ENCODE results near the gene RDH11. TPM values are rescaled to one million over a fixed set of nuclear protein-coding genes. Genes with fewer than 3 reads are reported as not detected.

Gene RDH11
- total and polyA plus RNA-seq, 5 experiments from 2014 or later: 43.5 to 87.6 (median 74.7) TPM

DNA sequence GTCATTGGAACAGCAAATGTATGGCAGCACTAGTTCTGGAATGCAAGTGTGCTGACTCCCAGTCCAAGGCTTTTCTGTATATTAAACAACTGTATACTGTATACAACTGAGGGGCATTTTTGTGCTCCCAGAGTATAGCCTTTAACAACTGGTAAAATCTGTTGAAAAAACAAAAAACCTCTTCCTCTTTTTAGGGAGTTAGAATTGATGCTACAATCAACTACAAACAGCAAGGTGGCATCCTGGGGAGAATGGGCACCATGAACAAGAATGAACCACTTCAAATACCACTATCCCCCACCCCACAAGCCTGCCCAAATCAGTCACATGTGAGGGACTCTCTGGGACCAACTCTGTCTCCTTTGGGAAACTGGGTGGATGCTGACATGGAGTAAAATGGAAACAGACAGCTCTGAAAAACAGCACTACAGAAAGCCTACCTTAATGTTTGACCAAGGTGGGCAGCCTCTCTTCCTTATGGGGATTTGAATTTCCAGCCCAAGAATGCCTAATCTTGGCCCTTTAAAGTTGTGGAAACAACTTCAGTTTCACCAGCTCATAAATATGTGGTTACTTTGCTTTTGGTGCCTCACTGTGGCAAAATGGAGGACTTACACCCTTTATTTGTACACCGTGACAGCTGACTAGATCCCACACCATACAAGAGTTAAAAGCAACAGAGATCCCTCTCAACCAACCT is 28.7 kb downstream of the RDH11 start:
- POLR2A ChIA-PET: interaction anchor here (1.5 kb wide), 1 partner anchor 48 kb away, joined by 5 read pairs; no protein-coding TSS in a partner anchor
- no peaks in the 10 kb centered on the region for H3K27me3 Mint-ChIP-seq
- DNase-seq (peak in 7 of 10 donors; percentile 10 to 57 (median 35)), ATAC-seq (peak; percentile 85)
- peaks cover 0 to 20% (median 0%) of the 10 kb centered on the region in 3 donors for H3K36me3 Mint-ChIP-seq
- H3K4me1 Mint-ChIP-seq: peaks cover 27 to 80% (median 63%) of the 10 kb centered on the region in 4 donors
- H3K27ac Mint-ChIP-seq: peak overlapping the region; percentile 0 to 92 (median 58)
- H3K9me3 Mint-ChIP-seq: no peaks in the 10 kb centered on the region
- peak overlapping the region in 2 of 10 donors; percentile 3 to 59 for H3K4me3 Mint-ChIP-seq

DNA sequence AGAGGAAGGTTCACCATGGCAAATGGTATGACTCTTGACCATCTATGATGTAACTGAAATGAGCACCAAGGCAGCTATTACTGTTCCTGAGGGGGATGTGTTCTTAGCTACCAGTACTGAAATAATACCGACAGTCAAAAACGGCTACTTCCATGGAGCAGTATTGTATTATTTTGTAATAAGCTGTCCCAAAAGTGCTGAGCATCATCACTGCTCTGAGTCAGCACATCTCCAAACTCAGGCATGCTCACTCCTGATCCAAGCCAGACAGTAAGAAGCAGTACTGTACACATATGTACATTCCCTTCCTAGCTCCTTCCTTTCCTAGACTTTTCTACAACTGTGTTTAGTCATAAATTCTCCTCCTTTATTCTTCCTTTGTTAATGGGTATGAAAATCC is 29.7 kb downstream of the RDH11 start:
- Mint-ChIP-seq H3K27me3 (no peaks in the 10 kb centered on the region), H3K36me3 (peaks cover 0 to 25% (median 0%) of the 10 kb centered on the region in 3 donors), H3K4me3 (no peak overlapping the region), H3K27ac (peak overlapping the region in 5 of 10 donors; percentile 0 to 75 (median 55)), H3K9me3 (no peaks in the 10 kb centered on the region), H3K4me1 (peaks cover 27 to 69% (median 59%) of the 10 kb centered on the region in 4 donors)
- no peak for ATAC-seq
- no peak for DNase-seq
- POLR2A ChIA-PET: interaction anchor here (1.5 kb wide), 1 partner anchor 47 kb away, joined by 5 read pairs; no protein-coding TSS in a partner anchor

DNA sequence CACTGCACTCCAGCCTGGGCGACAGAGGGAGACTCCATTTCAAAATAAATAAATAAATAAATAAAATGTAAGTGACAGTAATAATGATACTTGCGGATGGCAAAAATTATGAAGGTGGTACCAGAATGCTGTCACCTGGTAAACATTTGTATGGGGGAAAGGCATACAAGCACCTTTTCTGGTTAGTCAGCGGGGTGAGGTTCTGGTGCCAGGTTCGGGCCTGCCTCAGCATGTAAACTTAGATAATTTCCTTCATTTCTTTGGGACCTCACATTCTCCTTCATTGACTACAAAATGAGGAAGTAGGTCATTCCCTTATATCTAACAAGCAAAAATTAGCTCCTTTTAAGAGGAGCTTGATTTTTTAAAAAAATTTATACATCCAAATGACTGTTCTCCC is 31.9 kb downstream of the RDH11 start:
- Mint-ChIP-seq H3K27ac (no peak overlapping the region), H3K4me3 (no peak overlapping the region), H3K9me3 (no peaks in the 10 kb centered on the region), H3K4me1 (peaks cover 18 to 49% (median 39%) of the 10 kb centered on the region in 4 donors), H3K36me3 (peaks cover under 1 to 41% (median 1%) of the 10 kb centered on the region in 3 donors), H3K27me3 (no peaks in the 10 kb centered on the region)
- POLR2A ChIA-PET: no interaction called here
- DNase-seq: no peak
- ATAC-seq: no peak

DNA sequence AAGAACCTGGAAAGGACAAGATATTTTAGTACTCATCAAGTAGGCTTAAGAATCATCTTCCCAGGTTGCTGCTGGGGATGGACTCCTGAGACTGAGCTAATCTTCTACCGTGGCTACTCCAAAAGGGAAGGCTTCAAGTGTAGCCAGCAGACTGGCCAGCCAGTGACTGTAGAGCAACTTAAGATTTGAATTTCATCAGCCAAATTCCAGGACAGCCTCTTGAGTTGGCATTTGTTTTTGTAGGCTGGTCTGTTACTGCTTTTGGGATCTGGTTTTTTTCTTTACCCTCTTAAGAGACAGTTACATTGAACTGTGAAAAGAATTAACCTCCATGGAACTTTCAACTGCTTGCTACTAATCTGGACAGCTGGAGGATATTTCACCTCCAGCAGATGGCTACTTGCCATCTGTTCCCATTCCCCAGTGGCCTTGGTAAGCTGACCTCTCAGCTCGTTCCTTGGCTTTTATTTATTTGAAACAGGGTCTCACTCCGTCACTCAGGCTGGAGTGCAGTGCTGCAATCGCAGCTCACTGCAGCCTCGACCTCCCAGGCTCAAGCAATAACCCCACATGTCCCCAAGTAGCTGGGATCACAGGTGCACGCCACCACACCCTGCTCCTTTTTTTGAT is 41.8 kb downstream of the RDH11 start:
- Mint-ChIP-seq H3K9me3 (no peaks in the 10 kb centered on the region), H3K36me3 (peaks cover 3 to 93% (median 37%) of the 10 kb centered on the region in 3 donors), H3K4me3 (no peak overlapping the region), H3K27me3 (no peaks in the 10 kb centered on the region), H3K27ac (no peak overlapping the region), H3K4me1 (no peaks in the 10 kb centered on the region)
- POLR2A ChIA-PET: no interaction called here
- DNase-seq: no peak
- ATAC-seq: no peak

DNA sequence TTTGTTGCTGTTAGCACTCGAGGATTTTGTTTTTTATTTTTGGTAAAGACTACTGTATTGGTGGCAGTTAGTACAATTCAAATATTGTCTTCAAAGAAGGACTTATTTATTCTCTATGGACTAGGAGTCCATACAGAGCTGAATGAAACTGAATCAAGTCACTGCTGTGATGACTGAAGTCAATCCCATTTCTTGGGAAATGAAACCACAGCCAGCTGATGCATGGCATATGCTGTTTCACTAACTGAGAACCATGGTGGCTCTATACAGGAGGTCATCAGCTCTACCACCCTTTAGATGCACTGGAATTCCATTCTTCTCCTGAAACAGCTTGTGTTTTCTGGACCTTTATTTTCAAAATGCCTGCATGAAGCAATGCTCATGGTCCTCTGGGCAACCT is 43.4 kb downstream of the RDH11 start:
- Mint-ChIP-seq H3K27ac (peak overlapping the region in 1 of 10 donors; percentile 11), H3K27me3 (no peaks in the 10 kb centered on the region), H3K4me3 (no peak overlapping the region), H3K36me3 (peaks cover 0 to 87% (median 35%) of the 10 kb centered on the region in 3 donors), H3K4me1 (no peaks in the 10 kb centered on the region), H3K9me3 (no peaks in the 10 kb centered on the region)
- DNase-seq (no peak), ATAC-seq (no peak)
- POLR2A ChIA-PET: no interaction called here

GRCh38 chr14:67650694-67651093 is 44.9 kb downstream of the RDH11 start:
- H3K27ac Mint-ChIP-seq: peak overlapping the region in 3 of 10 donors; percentile 19 to 58 (median 41)
- no peak overlapping the region for H3K4me3 Mint-ChIP-seq
- POLR2A ChIA-PET: no interaction called here
- ATAC-seq (no peak), DNase-seq (no peak)
- no peaks in the 10 kb centered on the region for H3K4me1 Mint-ChIP-seq
- H3K27me3 Mint-ChIP-seq: no peaks in the 10 kb centered on the region
- peaks cover 0 to 88% (median 29%) of the 10 kb centered on the region in 3 donors for H3K36me3 Mint-ChIP-seq
- H3K9me3 Mint-ChIP-seq: no peaks in the 10 kb centered on the region

- peaks cover 0 to 88% (median 25%) of the 10 kb centered on the region in 3 donors for H3K36me3 Mint-ChIP-seq
- H3K9me3 Mint-ChIP-seq: no peaks in the 10 kb centered on the region
- H3K4me3 Mint-ChIP-seq: no peak overlapping the region
- peak overlapping the region in 3 of 10 donors; percentile 21 to 47 (median 27) for H3K27ac Mint-ChIP-seq
- H3K27me3 Mint-ChIP-seq: no peaks in the 10 kb centered on the region
- ATAC-seq (no peak), DNase-seq (no peak)
- H3K4me1 Mint-ChIP-seq: no peaks in the 10 kb centered on the region
- POLR2A ChIA-PET: no interaction called here
Measured at GRCh38 chr14:67650151-67650550, 45.4 kb downstream of the RDH11 start.

- H3K9me3 Mint-ChIP-seq: no peaks in the 10 kb centered on the region
- POLR2A ChIA-PET: no interaction called here
- no peak overlapping the region for H3K4me3 Mint-ChIP-seq
- H3K27me3 Mint-ChIP-seq: no peaks in the 10 kb centered on the region
- peaks cover 0 to 51% (median 10%) of the 10 kb centered on the region in 3 donors for H3K36me3 Mint-ChIP-seq
- peak overlapping the region in 1 of 10 donors; percentile 32 for H3K27ac Mint-ChIP-seq
- ATAC-seq (no peak), DNase-seq (no peak)
- peaks cover 0 to 3% (median 0%) of the 10 kb centered on the region in 4 donors for H3K4me1 Mint-ChIP-seq
Measured at GRCh38 chr14:67646131-67646530, 49.4 kb downstream of the RDH11 start.

DNA sequence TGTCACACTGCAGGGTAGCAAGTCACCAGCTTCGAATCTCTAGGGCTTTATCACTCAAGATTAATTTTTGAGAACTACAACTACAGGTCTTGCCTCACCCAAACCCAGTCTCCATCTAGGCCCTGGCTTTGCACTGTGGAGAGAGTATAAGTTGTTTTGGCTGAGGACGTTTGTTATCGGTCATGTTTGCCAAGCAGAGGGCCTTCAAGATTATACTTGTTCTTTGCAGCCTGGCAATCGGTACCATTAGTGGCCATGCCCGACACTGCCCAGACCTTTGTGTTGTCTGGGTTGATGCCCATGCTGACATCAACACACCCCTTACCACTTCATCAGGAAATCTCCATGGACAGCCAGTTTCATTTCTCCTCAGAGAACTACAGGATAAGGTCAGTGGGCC is 50.1 kb downstream of the RDH11 start:
- POLR2A ChIA-PET: no interaction called here
- Mint-ChIP-seq H3K27me3 (no peaks in the 10 kb centered on the region), H3K27ac (peak overlapping the region in 2 of 10 donors; percentile 28 to 63), H3K9me3 (no peaks in the 10 kb centered on the region), H3K4me3 (no peak overlapping the region), H3K36me3 (peaks cover 0 to 44% (median 3%) of the 10 kb centered on the region in 3 donors), H3K4me1 (peaks cover 0 to 3% (median 0%) of the 10 kb centered on the region in 4 donors)
- ATAC-seq (no peak), DNase-seq (no peak)

DNA sequence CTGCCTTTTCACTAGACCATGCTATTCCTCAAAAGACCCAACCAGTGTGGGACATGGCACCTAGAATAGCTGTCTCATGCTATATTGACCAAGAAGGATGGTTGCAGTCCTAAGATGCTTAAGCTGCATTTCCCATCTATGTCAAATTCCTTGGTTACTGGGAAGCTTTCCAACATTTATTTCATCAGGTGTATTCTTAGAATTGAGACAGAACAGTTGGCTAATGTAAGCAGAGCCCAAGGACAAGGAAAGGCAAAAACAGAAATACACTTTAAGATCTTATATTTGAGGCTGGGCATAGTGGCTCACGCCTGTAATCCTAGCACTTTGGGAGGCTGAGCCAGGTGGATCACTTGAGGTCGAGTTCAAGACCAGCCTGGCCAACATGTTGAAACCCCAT is 51.1 kb downstream of the RDH11 start:
- peaks cover 0 to 3% (median 0%) of the 10 kb centered on the region in 4 donors for H3K4me1 Mint-ChIP-seq
- H3K9me3 Mint-ChIP-seq: no peaks in the 10 kb centered on the region
- POLR2A ChIA-PET: no interaction called here
- H3K36me3 Mint-ChIP-seq: peaks cover 0 to 34% (median 0%) of the 10 kb centered on the region in 3 donors
- DNase-seq (no peak), ATAC-seq (no peak)
- no peak overlapping the region for H3K4me3 Mint-ChIP-seq
- peak overlapping the region in 4 of 10 donors; percentile 27 to 70 (median 34) for H3K27ac Mint-ChIP-seq
- H3K27me3 Mint-ChIP-seq: no peaks in the 10 kb centered on the region

GRCh38 chr14:67643713-67644112 is 51.9 kb downstream of the RDH11 start:
- Mint-ChIP-seq H3K27ac (peak overlapping the region in 6 of 10 donors; percentile 21 to 76 (median 53)), H3K36me3 (peaks cover 0 to 27% (median 0%) of the 10 kb centered on the region in 3 donors), H3K4me3 (no peak overlapping the region), H3K27me3 (no peaks in the 10 kb centered on the region), H3K4me1 (peaks cover 0 to 3% (median 0%) of the 10 kb centered on the region in 4 donors), H3K9me3 (no peaks in the 10 kb centered on the region)
- POLR2A ChIA-PET: interaction anchor here (0.7 kb wide), 1 partner anchor 64 kb away, joined by 6 read pairs; no protein-coding TSS in a partner anchor
- ATAC-seq (no peak), DNase-seq (no peak)

DNA sequence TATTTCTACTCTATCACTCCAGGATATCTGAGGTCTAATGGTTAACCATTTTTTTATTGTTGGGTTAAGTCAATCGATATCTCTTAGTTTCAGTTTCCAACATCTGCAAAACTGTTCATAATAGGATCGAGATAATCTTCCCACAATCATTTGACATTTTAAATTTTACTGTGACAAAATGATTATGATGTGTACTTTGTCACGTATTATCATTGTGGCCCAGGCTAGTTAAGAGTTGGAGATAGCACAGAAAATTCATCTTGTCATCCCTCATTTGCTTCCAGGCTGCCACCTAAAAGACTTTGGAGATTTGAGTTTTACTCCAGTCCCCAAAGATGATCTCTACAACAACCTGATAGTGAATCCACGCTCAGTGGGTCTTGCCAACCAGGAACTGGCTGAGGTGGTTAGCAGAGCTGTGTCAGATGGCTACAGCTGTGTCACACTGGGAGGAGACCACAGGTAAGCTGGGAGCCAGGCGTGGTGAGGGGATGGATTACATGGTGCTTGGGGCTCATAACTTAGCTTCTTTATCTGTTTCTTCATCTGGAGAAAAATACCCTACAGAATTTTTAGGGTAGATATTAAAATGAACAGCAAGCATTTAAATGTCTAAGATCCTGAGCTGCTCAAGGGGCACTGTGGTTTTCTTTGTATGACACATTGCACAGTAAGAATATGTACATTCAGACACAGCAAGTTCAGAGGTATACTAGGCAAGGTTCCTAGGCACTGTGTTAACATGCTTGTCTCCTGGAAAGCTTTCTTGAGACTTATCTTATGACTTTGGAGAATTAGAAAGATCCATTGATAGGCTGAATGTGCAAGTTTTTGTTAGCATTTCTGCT is 53.4 kb downstream of the RDH11 start:
- POLR2A ChIA-PET: interaction anchor here (0.7 kb wide), 1 partner anchor 38 kb away, joined by 6 read pairs; no protein-coding TSS in a partner anchor
- DNase-seq (no peak), ATAC-seq (no peak)
- Mint-ChIP-seq H3K4me1 (peaks cover 0 to 3% (median 0%) of the 10 kb centered on the region in 4 donors), H3K27me3 (no peaks in the 10 kb centered on the region), H3K27ac (peak overlapping the region in 4 of 10 donors; percentile 41 to 86 (median 72)), H3K9me3 (no peaks in the 10 kb centered on the region), H3K4me3 (no peak overlapping the region), H3K36me3 (peaks cover 0 to 19% (median 0%) of the 10 kb centered on the region in 3 donors)

Measured in naive thymus-derived CD8-positive, alpha-beta T cell (primary cell).